ENCODE measurements around the gene TADA2A. TPM values are rescaled to one million over a fixed set of nuclear protein-coding genes. Genes with fewer than 3 reads are reported as not detected.

The TADA2A gene
- total and polyA plus RNA-seq, 2 of the 8 experiments (the other 6 are each of a cell fraction or from before 2014, with no cell fraction given), result 8.4 to 18.5 TPM

GRCh38 chr17:37392024-37392590 is 14.6 kb upstream of the TADA2A start (continued):
- TF ChIP-seq CHD7 (IDR thresholded peaks at IDR 0.05; ENCODE audit: insufficient replicate concordance, low read length), result no peak
- TF ChIP-seq JUND (IDR thresholded peaks at IDR 0.05; ENCODE audit: low read length), result no peak
- TF ChIP-seq TEAD4 (IDR thresholded peaks at IDR 0.05; ENCODE audit: low read depth, low read length), result no peak
- no peak for TF ChIP-seq GABPA (IDR thresholded peaks at IDR 0.05; ENCODE audit: borderline replicate concordance, insufficient read depth, low read length)
- TF ChIP-seq NANOG (IDR thresholded peaks at IDR 0.05; ENCODE audit: insufficient read depth, low read depth, low read length, poor library complexity, severe bottlenecking), result no peak
- no peak for TF ChIP-seq RNF2 (IDR thresholded peaks at IDR 0.05; ENCODE audit: borderline replicate concordance, low read depth, low read length, missing control alignments, poor library complexity, severe bottlenecking)
